Mesendoderm (in vitro differentiated cells): ENCODE measurements around the gene CSNK1E.

ENCODE experiments used
- DNase-seq: peaks from one replicate; pipeline ENCODE4 v3.0.0; 2013
- H2AK5ac ChIP-seq: 2 replicates; pipeline ENCODE4 v1.6.1; 2013; ENCODE audit warnings: low read length, inconsistent platforms
- H2BK120ac ChIP-seq: 2 replicates; pipeline ENCODE4 v1.6.1; 2013; ENCODE audit warnings: low read depth, mild to moderate bottlenecking, low read length, moderate library complexity, mixed read lengths
- H2BK15ac ChIP-seq: replicated peaks from 2 replicates; pipeline ENCODE4 v1.6.1; 2013; ENCODE audit warnings: low read depth, mild to moderate bottlenecking, moderate library complexity
- H2BK5ac ChIP-seq: 2 replicates; pipeline ENCODE4 v1.6.1; 2013; ENCODE audit warnings: low read length, inconsistent platforms
- H3K18ac ChIP-seq: 2 replicates; pipeline ENCODE4 v1.6.1; 2013; ENCODE audit warnings: mild to moderate bottlenecking, low read length, mixed read lengths
- H3K23ac ChIP-seq: one replicate; pipeline ENCODE4 v1.6.1; 2013; ENCODE audit warnings: low read length
- H3K27ac ChIP-seq: 2 replicates; pipeline ENCODE4 v1.5.1; 2013; ENCODE audit warnings: low read depth, mild to moderate bottlenecking, inconsistent platforms, low read length, moderate library complexity
- H3K27me3 ChIP-seq: 2 replicates; pipeline ENCODE4 v1.6.1; 2013; ENCODE audit warnings: low read length, control low read depth, mild to moderate bottlenecking, inconsistent platforms; ENCODE audit not compliant: insufficient read depth, poor library complexity
- H3K36me3 ChIP-seq: 2 replicates; pipeline ENCODE4 v1.6.1; 2013; ENCODE audit warnings: low read length, inconsistent platforms; ENCODE audit not compliant: control insufficient read depth, insufficient read depth
- H3K4ac ChIP-seq: one replicate; pipeline ENCODE4 v1.6.1; 2013; ENCODE audit warnings: low read depth, mild to moderate bottlenecking, low read length, moderate library complexity
- H3K4me1 ChIP-seq: 2 replicates; pipeline ENCODE4 v1.6.1; 2013; ENCODE audit warnings: low read depth, low read length, inconsistent platforms; ENCODE audit not compliant: control insufficient read depth
- H3K4me2 ChIP-seq: 2 replicates; pipeline ENCODE4 v1.6.1; 2013; ENCODE audit warnings: low read length
- H3K4me3 ChIP-seq: 2 replicates; pipeline ENCODE4 v1.5.1; 2013; ENCODE audit warnings: mild to moderate bottlenecking, low read length
- H3K56ac ChIP-seq: one replicate; pipeline ENCODE4 v1.6.1; 2013; ENCODE audit warnings: low read length
- H3K79me1 ChIP-seq: 2 replicates; pipeline ENCODE4 v1.6.1; 2013; ENCODE audit warnings: low read length, inconsistent platforms
- H3K79me2 ChIP-seq: 2 replicates; pipeline ENCODE4 v1.6.1; 2013; ENCODE audit warnings: mild to moderate bottlenecking, low read length; ENCODE audit not compliant: control insufficient read depth, insufficient read depth
- H3K9ac ChIP-seq: 2 replicates; pipeline ENCODE4 v1.6.1; 2013; ENCODE audit warnings: low read length, inconsistent platforms
- H4K5ac ChIP-seq: one replicate; pipeline ENCODE4 v1.6.1; 2013; ENCODE audit warnings: low read length
- H4K8ac ChIP-seq: one replicate; pipeline ENCODE4 v1.6.1; 2013; ENCODE audit warnings: low read depth, mild to moderate bottlenecking, control low read depth, low read length, moderate library complexity
- WGBS: extraction: QIAGEN DNeasy Blood & Tissue Kit; methylation state at CpG from one replicate; pipeline ENCODE4 v1.1.7; 2013; ENCODE audit warnings: low lambda C conversion rate, missing lambda C conversion rate; ENCODE audit not compliant: insufficient coverage; ENCODE audit errors: extremely low coverage; 5-methylcytosine and 5-hydroxymethylcytosine counted together

CSNK1E gene

DNA sequence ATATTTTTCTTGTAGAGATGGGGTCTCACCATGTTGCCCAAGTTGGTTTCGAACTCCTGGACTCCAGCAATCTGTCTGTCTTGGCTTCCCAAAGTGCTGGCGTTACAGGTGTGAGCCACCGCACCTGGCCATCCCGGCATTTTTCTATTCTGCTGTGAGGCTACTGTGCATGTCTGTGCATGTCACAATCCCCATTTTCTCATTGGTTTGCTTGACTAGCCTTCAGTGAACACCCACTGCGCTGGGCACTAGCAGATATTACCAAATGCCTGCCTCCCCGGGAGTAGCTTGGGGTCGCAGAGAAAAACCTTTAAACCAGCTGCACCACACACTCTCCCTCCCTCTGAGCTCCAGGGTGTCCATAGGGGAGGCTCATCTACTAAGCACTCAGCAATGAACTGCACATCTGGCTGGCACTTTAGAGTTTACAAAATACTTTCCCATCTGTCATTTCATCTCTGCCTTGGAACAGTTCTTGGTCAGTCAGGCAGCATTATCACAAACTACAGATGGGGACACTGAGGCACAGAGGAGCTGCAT is 4.9 kb downstream of the CSNK1E start:
- Histone ChIP-seq H3K18ac (no peak overlapping the region), H4K8ac (no peak overlapping the region), H4K5ac (no peak overlapping the region), H3K4me3 (no peak overlapping the region), H3K4me2 (no peak overlapping the region), H2BK120ac (no peak overlapping the region), H3K4ac (no peak overlapping the region), H3K4me1 (peaks cover 4% of the 10 kb centered on the region), H3K79me2 (peaks cover 94% of the 10 kb centered on the region), H3K56ac (peak overlapping the region; percentile 56), H2BK5ac (no peak overlapping the region), H3K79me1 (peaks cover 24% of the 10 kb centered on the region), H3K36me3 (peaks cover 11% of the 10 kb centered on the region), H3K9ac (no peak overlapping the region), H3K27ac (no peak overlapping the region), H3K27me3 (no peaks in the 10 kb centered on the region), H2BK15ac (no peak overlapping the region), H3K23ac (no peak overlapping the region), H2AK5ac (no peak overlapping the region)
- no CpG with 5 or more reads among the region's 7 CpGs for WGBS
- no peak for DNase-seq

DNA sequence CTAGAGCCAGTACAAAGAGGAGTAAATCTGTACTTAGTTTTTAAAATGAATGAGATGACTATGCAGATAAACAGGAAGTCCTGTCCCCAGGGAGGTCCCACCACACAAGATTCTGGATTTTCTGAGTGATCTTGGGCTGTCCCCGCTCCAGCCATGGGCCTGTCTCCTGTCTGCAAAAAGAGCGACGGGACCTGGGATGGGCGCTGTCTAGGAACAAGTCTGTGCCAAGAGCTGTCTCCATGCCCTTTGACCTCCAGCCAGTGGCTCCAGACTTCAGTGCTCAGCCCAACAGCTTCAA is 6.0 kb downstream of the CSNK1E start:
- WGBS, result no CpG with 5 or more reads among the region's 4 CpGs
- H3K36me3 ChIP-seq, result peaks cover 11% of the 10 kb centered on the region
- H3K4me3 ChIP-seq, result no peak overlapping the region

GRCh38 chr22:38310518-38311322 is 6.5 kb downstream of the CSNK1E start:
- peaks cover 11% of the 10 kb centered on the region for H3K36me3 ChIP-seq
- H3K4ac ChIP-seq, result no peak overlapping the region
- H3K79me1 ChIP-seq, result peaks cover 24% of the 10 kb centered on the region
- H4K8ac ChIP-seq, result no peak overlapping the region
- H4K5ac ChIP-seq, result no peak overlapping the region
- H3K9ac ChIP-seq, result no peak overlapping the region
- no peaks in the 10 kb centered on the region for H3K27me3 ChIP-seq
- H2AK5ac ChIP-seq, result no peak overlapping the region
- no peak overlapping the region for H3K56ac ChIP-seq
- no peak overlapping the region for H2BK120ac ChIP-seq
- no peak overlapping the region for H3K18ac ChIP-seq
- no peak overlapping the region for H3K4me3 ChIP-seq
- no peak overlapping the region for H3K27ac ChIP-seq
- H3K79me2 ChIP-seq, result peaks cover 93% of the 10 kb centered on the region
- H3K4me2 ChIP-seq, result no peak overlapping the region
- no peak overlapping the region for H2BK15ac ChIP-seq
- peaks cover 4% of the 10 kb centered on the region for H3K4me1 ChIP-seq
- no peak overlapping the region for H2BK5ac ChIP-seq
- WGBS, result no CpG with 5 or more reads among the region's 18 CpGs
- no peak for DNase-seq
- H3K23ac ChIP-seq, result no peak overlapping the region

More for the DNA sequence above, 6.0 kb downstream of the CSNK1E start:
- Histone ChIP-seq H4K5ac (no peak overlapping the region), H3K4me2 (no peak overlapping the region), H4K8ac (no peak overlapping the region), H3K27ac (no peak overlapping the region), H3K4ac (no peak overlapping the region), H2BK120ac (no peak overlapping the region), H3K56ac (no peak overlapping the region), H3K27me3 (no peaks in the 10 kb centered on the region), H3K79me2 (peaks cover 93% of the 10 kb centered on the region), H3K23ac (no peak overlapping the region), H3K79me1 (peaks cover 24% of the 10 kb centered on the region), H2BK5ac (no peak overlapping the region), H3K4me1 (peaks cover 4% of the 10 kb centered on the region), H2BK15ac (no peak overlapping the region), H3K9ac (no peak overlapping the region), H2AK5ac (no peak overlapping the region), H3K18ac (no peak overlapping the region)
- no peak for DNase-seq

- no peak overlapping the region for H2BK120ac ChIP-seq
- H3K27ac ChIP-seq, result no peak overlapping the region
- H3K36me3 ChIP-seq, result peaks cover 11% of the 10 kb centered on the region
- no peak overlapping the region for H3K4me2 ChIP-seq
- peaks cover under 1% of the 10 kb centered on the region for H3K4me1 ChIP-seq
- no peak overlapping the region for H2BK15ac ChIP-seq
- H3K4ac ChIP-seq, result no peak overlapping the region
- H3K79me1 ChIP-seq, result peaks cover 22% of the 10 kb centered on the region
- no peak overlapping the region for H3K56ac ChIP-seq
- H3K23ac ChIP-seq, result no peak overlapping the region
- no peak overlapping the region for H3K4me3 ChIP-seq
- H3K79me2 ChIP-seq, result peaks cover 92% of the 10 kb centered on the region
- DNase-seq, result no peak
- no CpG with 5 or more reads among the region's 18 CpGs for WGBS
- no peak overlapping the region for H3K9ac ChIP-seq
- H4K5ac ChIP-seq, result no peak overlapping the region
- no peak overlapping the region for H2AK5ac ChIP-seq
- H2BK5ac ChIP-seq, result no peak overlapping the region
- H3K27me3 ChIP-seq, result no peaks in the 10 kb centered on the region
- H3K18ac ChIP-seq, result no peak overlapping the region
- H4K8ac ChIP-seq, result no peak overlapping the region
Measured at GRCh38 chr22:38309614-38310517, 7.4 kb downstream of the CSNK1E start.

DNA sequence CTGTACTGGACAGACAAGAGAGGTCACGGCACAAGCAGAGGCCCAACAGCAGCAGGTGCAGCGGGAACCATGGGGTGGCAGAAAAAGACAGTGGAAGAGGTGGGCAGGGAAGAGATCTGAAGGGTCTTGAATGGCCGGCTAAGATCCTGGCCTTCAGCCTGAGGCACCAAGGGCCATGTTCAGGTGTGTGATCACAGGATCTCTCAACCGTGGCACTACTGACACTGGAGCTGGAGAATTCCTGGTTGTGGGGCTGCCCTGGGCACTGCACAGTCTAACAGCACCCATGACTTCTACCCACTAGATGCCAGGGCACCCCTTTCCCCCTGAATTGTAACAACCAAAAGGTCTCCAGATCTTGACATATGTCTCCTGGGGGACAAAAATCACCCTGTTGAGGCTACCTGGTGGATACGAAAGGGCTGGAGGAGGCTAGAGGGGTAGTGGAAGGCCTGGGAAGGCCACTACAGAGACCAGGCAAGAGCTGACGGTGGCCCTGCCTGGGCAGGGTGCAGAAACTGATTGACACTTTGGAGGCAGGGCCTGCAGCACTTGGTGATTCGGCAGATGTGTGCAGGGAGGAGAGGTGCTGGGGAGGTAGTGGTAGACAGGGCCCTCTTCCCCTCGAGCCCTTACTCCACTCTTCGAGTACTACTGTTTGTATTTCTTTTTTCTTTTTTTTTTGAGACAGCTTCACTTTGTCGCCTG is 8.3 kb downstream of the CSNK1E start:
- Histone ChIP-seq H2BK15ac (no peak overlapping the region), H3K4me3 (no peak overlapping the region), H3K27ac (no peak overlapping the region), H3K4me2 (no peak overlapping the region), H3K79me1 (peaks cover 20% of the 10 kb centered on the region), H2AK5ac (no peak overlapping the region), H3K56ac (no peak overlapping the region), H3K27me3 (no peaks in the 10 kb centered on the region), H2BK120ac (no peak overlapping the region), H3K79me2 (peaks cover 91% of the 10 kb centered on the region), H2BK5ac (no peak overlapping the region), H3K9ac (no peak overlapping the region), H3K4ac (no peak overlapping the region), H4K8ac (no peak overlapping the region), H3K4me1 (no peaks in the 10 kb centered on the region), H3K18ac (no peak overlapping the region), H3K36me3 (peaks cover 11% of the 10 kb centered on the region), H3K23ac (no peak overlapping the region), H4K5ac (no peak overlapping the region)
- no CpG with 5 or more reads among the region's 10 CpGs for WGBS
- DNase-seq, result no peak
